GM21447 (cell line): ENCODE data around the gene STIP1.

Source experiments
- ATAC-seq: cut with Tn5 transposase; IDR thresholded peaks from one replicate; pipeline ENCODE4 v1.9.1; 2021; ENCODE audit not compliant: unreplicated experiment

STIP1 gene

GRCh38 chr11:64185693-64186491 lies at the start of gene STIP1:
STIP1 (plus strand) TSS chr11:64186171; CDS start chr11:64186262, 91 bp downstream.
- peak; percentile 87 for ATAC-seq

GRCh38 chr11:64136765-64137441 lies 49.1 kb upstream of the STIP1 start:
- ATAC-seq = no peak

GRCh38 chr11:64138398-64138797 lies 47.6 kb upstream of the STIP1 start:
- no peak for ATAC-seq

GRCh38 chr11:64139049-64139448 lies 46.9 kb upstream of the STIP1 start:
- ATAC-seq = no peak

GRCh38 chr11:64140082-64140481 lies 45.9 kb upstream of the STIP1 start:
- no peak for ATAC-seq

GRCh38 chr11:64141081-64141783 lies 44.7 kb upstream of the STIP1 start:
- ATAC-seq = no peak

GRCh38 chr11:64144587-64145472 lies 41.1 kb upstream of the STIP1 start:
- no peak for ATAC-seq

- ATAC-seq = no peak
Measured at GRCh38 chr11:64146036-64146955, 39.7 kb upstream of the STIP1 start.

GRCh38 chr11:64148226-64148916 lies 37.6 kb upstream of the STIP1 start:
- ATAC-seq = no peak

- no peak for ATAC-seq
Measured at GRCh38 chr11:64148917-64149617, 36.9 kb upstream of the STIP1 start.

GRCh38 chr11:64150051-64150450 lies 35.9 kb upstream of the STIP1 start:
- ATAC-seq = no peak

- ATAC-seq = no peak
Measured at GRCh38 chr11:64150481-64151239, 35.3 kb upstream of the STIP1 start.

GRCh38 chr11:64151337-64151736 lies 34.6 kb upstream of the STIP1 start:
- ATAC-seq = no peak

- ATAC-seq = no peak
Measured at GRCh38 chr11:64152841-64153691, 32.9 kb upstream of the STIP1 start.

GRCh38 chr11:64153812-64154211 lies 32.2 kb upstream of the STIP1 start:
- ATAC-seq = no peak

GRCh38 chr11:64156235-64157011 lies 29.5 kb upstream of the STIP1 start:
- ATAC-seq = no peak
